Gastroesophageal sphincter (tissue), 4 donors: Measurements from ENCODE around the gene PXK. TPM values are rescaled to one million over a fixed set of nuclear protein-coding genes. Genes with fewer than 3 reads are reported as not detected.

Experiments used
- ATAC-seq: fragments of 150-250 bp; one replicate; pipeline ENCODE4 v1.9.1; 2016; ENCODE audit warnings: mild to moderate bottlenecking, moderate library complexity
- H3K27ac ChIP-seq, 4 donors: fragments of 200-600 bp; sonication (generic) in 3 of 4; 1 replicate in 3 of 4; 2 replicates in 1 of 4; pipeline ENCODE4 v1.5.1; 2016 to 2019
- H3K27me3 ChIP-seq: fragments of 200-600 bp; sonication (generic); one replicate; pipeline ENCODE4 v1.5.1; 2019
- H3K36me3 ChIP-seq, 2 donors: fragments of 200-600 bp; sonication (generic); one replicate each; pipeline ENCODE4 v1.5.1; 2019; ENCODE audit warnings: control low read depth in 1 of 2
- H3K4me1 ChIP-seq, 3 donors: fragments of 200-600 bp; sonication (generic); 1 replicate in 2 of 3; 2 replicates in 1 of 3; pipeline ENCODE4 v1.5.1; 2016 to 2019; ENCODE audit warnings: control low read depth in 2 of 3
- H3K4me3 ChIP-seq, 2 donors: fragments of 200-600 bp; sonication (generic); one replicate each; pipeline ENCODE4 v1.5.1; 2019; ENCODE audit warnings: mild to moderate bottlenecking in 1 of 2, moderate library complexity in 1 of 2
- H3K9me3 ChIP-seq, 3 donors: fragments of 200-600 bp; sonication (generic); one replicate each; pipeline ENCODE4 v1.5.1; 2017 to 2019; ENCODE audit warnings: control low read depth in 2 of 3
- EP300 ChIP-seq: sonication (generic); formaldehyde crosslinking; IDR thresholded peaks from one replicate; pipeline ENCODE4 v1.6.1; 2017; ENCODE audit warnings: antibody characterized with exemption, mild to moderate bottlenecking
- POLR2A ChIP-seq, 2 donors: fragments of 450-650 bp; IDR thresholded peaks; one replicate each; pipeline ENCODE4 v1.6.1; 2017; ENCODE audit warnings: antibody characterized with exemption in 2 of 2, mild to moderate bottlenecking in 2 of 2, moderate library complexity in 1 of 2
- POLR2AphosphoS5 ChIP-seq: sonication (generic); formaldehyde crosslinking; IDR thresholded peaks from one replicate; pipeline ENCODE4 v1.6.1; 2017; ENCODE audit warnings: antibody characterized with exemption
- WGBS, 2 donors: methylation state at CpG; one replicate each; pipeline ENCODE4 v1.1.5; 2018; ENCODE audit warnings: low coverage in 1 of 2; 5-methylcytosine and 5-hydroxymethylcytosine counted together
- total RNA-seq, 4 donors: library from RNA; depleted of rRNA; stranded (reverse); fragments of >200 nt; gene quantifications; one replicate each; pipeline ENCODE4 v1.1.0, GENCODE V29; 2016
- TF ChIP-seq, protein P1 (sequence below), 4 experiments: fragments of 200-600 bp in 2 of 4; fragments of 450-650 bp in 2 of 4; sonication (generic) in 1 of 4; IDR thresholded peaks; one replicate each; pipeline ENCODE4 v1.5.1; 2017 to 2019; ENCODE audit warnings: antibody characterized with exemption in 4 of 4, mild to moderate bottlenecking in 2 of 4, moderate library complexity in 2 of 4

The PXK gene
- total RNA-seq, 4 donors from 2014 or later, result 29.3 to 41.0 (median 34.4) TPM

DNA sequence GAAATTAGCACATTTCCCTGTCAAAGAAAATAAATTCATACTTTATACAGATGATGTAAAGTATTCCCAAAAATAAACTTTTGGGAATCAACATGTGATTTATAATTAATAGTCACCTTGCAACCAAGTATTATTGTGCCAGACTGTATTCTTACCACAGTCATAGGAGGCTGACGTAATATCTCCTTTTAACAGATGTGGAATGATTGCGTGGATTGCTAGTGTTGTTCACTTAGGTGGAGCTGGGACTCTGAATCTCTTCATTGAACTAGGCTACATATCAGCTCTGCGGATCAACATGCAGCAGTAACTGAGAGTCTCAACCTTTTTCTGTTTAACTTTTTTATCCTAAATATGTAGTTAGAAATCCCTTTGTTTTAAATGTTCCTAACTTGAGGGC, 37.2 kb downstream of the PXK start:
- Histone ChIP-seq H3K9me3 (no peaks in the 10 kb centered on the region), H3K4me3 (no peak overlapping the region), H3K27ac (no peak overlapping the region), H3K36me3 (peaks cover 0 to 18% of the 10 kb centered on the region in 2 donors), H3K27me3 (no peaks in the 10 kb centered on the region), H3K4me1 (no peaks in the 10 kb centered on the region)
- TF ChIP-seq POLR2AphosphoS5 (no peak), EP300 (no peak), POLR2A (IDR thresholded peaks at IDR 0.05) (no peak)
- TF ChIP-seq, protein P1, sequence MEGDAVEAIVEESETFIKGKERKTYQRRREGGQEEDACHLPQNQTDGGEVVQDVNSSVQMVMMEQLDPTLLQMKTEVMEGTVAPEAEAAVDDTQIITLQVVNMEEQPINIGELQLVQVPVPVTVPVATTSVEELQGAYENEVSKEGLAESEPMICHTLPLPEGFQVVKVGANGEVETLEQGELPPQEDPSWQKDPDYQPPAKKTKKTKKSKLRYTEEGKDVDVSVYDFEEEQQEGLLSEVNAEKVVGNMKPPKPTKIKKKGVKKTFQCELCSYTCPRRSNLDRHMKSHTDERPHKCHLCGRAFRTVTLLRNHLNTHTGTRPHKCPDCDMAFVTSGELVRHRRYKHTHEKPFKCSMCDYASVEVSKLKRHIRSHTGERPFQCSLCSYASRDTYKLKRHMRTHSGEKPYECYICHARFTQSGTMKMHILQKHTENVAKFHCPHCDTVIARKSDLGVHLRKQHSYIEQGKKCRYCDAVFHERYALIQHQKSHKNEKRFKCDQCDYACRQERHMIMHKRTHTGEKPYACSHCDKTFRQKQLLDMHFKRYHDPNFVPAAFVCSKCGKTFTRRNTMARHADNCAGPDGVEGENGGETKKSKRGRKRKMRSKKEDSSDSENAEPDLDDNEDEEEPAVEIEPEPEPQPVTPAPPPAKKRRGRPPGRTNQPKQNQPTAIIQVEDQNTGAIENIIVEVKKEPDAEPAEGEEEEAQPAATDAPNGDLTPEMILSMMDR (IDR thresholded peaks at IDR 0.05), result no peak
- WGBS, 2 donors, result 74 to 88% methylated on average over 3 of the region's 3 CpGs
- ATAC-seq, result no peak

GRCh38 chr3:58370407-58370806, 37.7 kb downstream of the PXK start:
- TF ChIP-seq, protein P1 (IDR thresholded peaks at IDR 0.05), result no peak
- TF ChIP-seq EP300, result no peak
- no peak for TF ChIP-seq POLR2AphosphoS5
- no peak for TF ChIP-seq POLR2A (IDR thresholded peaks at IDR 0.05)

GRCh38 chr3:58371754-58372153, 39.1 kb downstream of the PXK start:
- no peak for ATAC-seq
- no peak overlapping the region for H3K4me3 ChIP-seq
- peaks cover 0 to 18% of the 10 kb centered on the region in 2 donors for H3K36me3 ChIP-seq
- no peaks in the 10 kb centered on the region for H3K4me1 ChIP-seq
- H3K9me3 ChIP-seq, result no peaks in the 10 kb centered on the region
- TF ChIP-seq, protein P1 (IDR thresholded peaks at IDR 0.05), result no peak
- TF ChIP-seq POLR2AphosphoS5, result no peak
- TF ChIP-seq EP300, result no peak
- no peak for TF ChIP-seq POLR2A (IDR thresholded peaks at IDR 0.05)
- H3K27me3 ChIP-seq, result no peaks in the 10 kb centered on the region
- H3K27ac ChIP-seq, result no peak overlapping the region

More at GRCh38 chr3:58370407-58370806, 37.7 kb downstream of the PXK start:
- 92 to 100% methylated on average over 5 of the region's 10 CpGs for WGBS, 2 donors
- Histone ChIP-seq H3K4me1 (no peaks in the 10 kb centered on the region), H3K27me3 (no peaks in the 10 kb centered on the region), H3K9me3 (no peaks in the 10 kb centered on the region), H3K4me3 (no peak overlapping the region), H3K27ac (no peak overlapping the region), H3K36me3 (peaks cover 0 to 18% of the 10 kb centered on the region in 2 donors)
- ATAC-seq, result no peak

DNA sequence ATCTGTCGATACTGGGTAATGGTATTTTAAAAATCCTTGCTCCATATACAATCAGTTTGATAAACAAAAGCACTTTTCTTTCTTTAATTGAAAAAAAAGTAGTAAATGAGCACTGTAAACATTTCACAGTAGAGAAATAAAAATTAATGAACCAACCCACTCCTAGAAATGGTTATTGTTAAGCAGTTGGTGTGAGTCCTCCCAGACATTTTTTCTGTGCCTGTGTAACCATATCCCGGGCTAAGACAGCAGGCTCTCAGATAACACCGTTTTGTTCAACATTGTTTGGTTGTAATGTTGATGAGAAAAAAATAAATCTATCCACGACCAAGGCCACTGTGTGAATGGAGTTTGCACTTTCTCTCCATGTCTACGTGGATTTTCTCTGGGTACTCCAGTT, 42.6 kb downstream of the PXK start:
- no peak overlapping the region for H3K27ac ChIP-seq
- 66 to 74% methylated on average over 5 of the region's 5 CpGs for WGBS, 2 donors
- no peaks in the 10 kb centered on the region for H3K27me3 ChIP-seq
- TF ChIP-seq POLR2AphosphoS5, result no peak
- TF ChIP-seq EP300, result no peak
- TF ChIP-seq, protein P1 (IDR thresholded peaks at IDR 0.05), result no peak
- TF ChIP-seq POLR2A (IDR thresholded peaks at IDR 0.05), result no peak
- H3K4me3 ChIP-seq, result no peak overlapping the region
- peaks cover 0 to 14% of the 10 kb centered on the region in 2 donors for H3K36me3 ChIP-seq
- no peaks in the 10 kb centered on the region for H3K9me3 ChIP-seq
- no peaks in the 10 kb centered on the region for H3K4me1 ChIP-seq
- no peak for ATAC-seq

- TF ChIP-seq, protein P1 (IDR thresholded peaks at IDR 0.05), result no peak
- no peak for TF ChIP-seq POLR2A (IDR thresholded peaks at IDR 0.05)
- H3K27ac ChIP-seq, result no peak overlapping the region
- H3K4me3 ChIP-seq, result no peak overlapping the region
- 90 to 93% methylated on average over 3 to 5 of the region's 5 CpGs for WGBS, 2 donors
- H3K9me3 ChIP-seq, result no peaks in the 10 kb centered on the region
- no peak for ATAC-seq
- H3K27me3 ChIP-seq, result no peaks in the 10 kb centered on the region
- H3K4me1 ChIP-seq, result no peaks in the 10 kb centered on the region
- H3K36me3 ChIP-seq, result peaks cover 0 to 1% of the 10 kb centered on the region in 2 donors
Observed at GRCh38 chr3:58377168-58377567, 44.5 kb downstream of the PXK start.
